ENCODE data around the gene ENTHD1.
"Not testable (repeated sequence)": the region's sequence is repeated elsewhere in the genome, so short reads cannot be mapped to it uniquely, and the experiment has no call there.

The ENTHD1 gene

GRCh38 chr22:39924286-39924685 is 30.7 kb upstream of the ENTHD1 start:
- no peak for DNase-seq

- DNase-seq: no peak
These were observed 30.1 kb upstream of the ENTHD1 start for GRCh38 chr22:39923696-39924095.

- DNase-seq: peak; percentile 88
These were observed 26.7 kb upstream of the ENTHD1 start for GRCh38 chr22:39920134-39920743.

GRCh38 chr22:39917776-39918495 is 24.4 kb upstream of the ENTHD1 start:
- DNase-seq: peak; percentile 44

GRCh38 chr22:39917197-39917643 is 23.7 kb upstream of the ENTHD1 start:
- no peak for DNase-seq

- no peak for DNase-seq
These were observed 22.9 kb upstream of the ENTHD1 start for GRCh38 chr22:39916496-39916895.

- DNase-seq: no peak
These were observed 21.8 kb upstream of the ENTHD1 start for GRCh38 chr22:39915295-39915726.

GRCh38 chr22:39914584-39914983 is 21.0 kb upstream of the ENTHD1 start:
- DNase-seq: no peak

GRCh38 chr22:39913886-39914285 is 20.3 kb upstream of the ENTHD1 start:
- DNase-seq: no peak

GRCh38 chr22:39913321-39913720 is 19.8 kb upstream of the ENTHD1 start:
- DNase-seq: no peak

GRCh38 chr22:39910876-39911613 is 17.5 kb upstream of the ENTHD1 start:
- no peak for DNase-seq

- DNase-seq: peak; percentile 70
These were observed 15.2 kb upstream of the ENTHD1 start for GRCh38 chr22:39908737-39909136.

- no peak for DNase-seq
These were observed 14.6 kb upstream of the ENTHD1 start for GRCh38 chr22:39908136-39908535.

- no peak for DNase-seq
These were observed 14.1 kb upstream of the ENTHD1 start for GRCh38 chr22:39907605-39908097.

GRCh38 chr22:39907047-39907446 is 13.5 kb upstream of the ENTHD1 start:
- no peak for DNase-seq

- DNase-seq: peak; percentile 52
These were observed 12.6 kb upstream of the ENTHD1 start for GRCh38 chr22:39906207-39906606.

GRCh38 chr22:39905687-39906086 is 12.1 kb upstream of the ENTHD1 start:
- no peak for DNase-seq

- DNase-seq: no peak
These were observed 11.3 kb upstream of the ENTHD1 start for GRCh38 chr22:39904862-39905261.

- not testable (repeated sequence) for DNase-seq
These were observed 10.5 kb upstream of the ENTHD1 start for GRCh38 chr22:39904024-39904423.

- no peak for DNase-seq
These were observed 8.1 kb upstream of the ENTHD1 start for GRCh38 chr22:39901565-39902146.

GRCh38 chr22:39900306-39901227 is 7.0 kb upstream of the ENTHD1 start, which contains the start of gene GRAP2:
TSS of gene GRAP2 (plus strand) at chr22:39901084. CDS start at chr22:39947107, 46,023 bp downstream.
- DNase-seq: peak; percentile 92

GRCh38 chr22:39898997-39899396 is 5.4 kb upstream of the ENTHD1 start:
- DNase-seq: no peak

All from CD4-positive, alpha-beta T cell treated with Interleukin-4 for 4 hours (primary cell).